ENCODE data around the gene VPS33A.
A peak's percentile ranks its signal among the peaks of the same experiment; 100 is the strongest.

VPS33A gene

DNA sequence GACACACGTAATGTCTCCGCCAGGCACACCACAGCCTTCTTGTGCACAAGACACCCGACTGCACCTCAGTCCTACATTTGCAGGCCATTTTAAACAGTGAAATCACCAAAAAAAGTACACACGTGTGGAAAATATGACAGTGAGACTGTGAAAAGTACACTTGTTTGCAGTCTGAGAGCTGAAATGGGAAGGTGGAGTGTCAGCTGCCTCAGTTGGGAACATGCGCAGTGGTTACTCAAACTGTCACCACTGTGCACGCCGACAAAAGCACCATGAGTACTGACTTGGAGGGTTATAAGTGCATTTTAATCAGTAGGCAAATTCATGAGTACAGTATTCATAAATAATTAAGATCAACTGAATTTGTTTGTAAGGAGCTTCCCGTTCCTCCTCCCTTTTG is 15.8 kb downstream of the VPS33A start:
- DNase-seq (ENCODE audit: low spot score), result no peak

DNA sequence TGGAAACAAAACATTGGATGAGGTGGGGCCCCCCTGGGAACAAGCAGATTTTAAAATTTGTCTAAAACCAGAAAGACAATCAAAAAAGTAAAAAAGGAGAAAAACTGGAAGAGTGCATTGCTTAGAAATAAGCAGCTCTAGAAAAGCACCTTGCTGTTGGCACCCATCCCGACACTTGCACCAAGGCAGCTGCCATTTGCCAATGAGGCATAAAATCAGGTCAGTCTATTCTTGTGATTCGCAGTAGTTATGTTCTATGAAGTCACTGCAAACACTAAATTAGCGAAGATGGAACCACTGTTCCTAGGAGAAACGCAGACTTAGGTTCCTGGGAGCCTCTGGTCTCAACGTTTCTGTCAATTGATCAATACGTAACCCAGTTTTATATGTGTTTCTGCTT is 16.2 kb downstream of the VPS33A start:
- no peak for DNase-seq (ENCODE audit: low spot score)

DNA sequence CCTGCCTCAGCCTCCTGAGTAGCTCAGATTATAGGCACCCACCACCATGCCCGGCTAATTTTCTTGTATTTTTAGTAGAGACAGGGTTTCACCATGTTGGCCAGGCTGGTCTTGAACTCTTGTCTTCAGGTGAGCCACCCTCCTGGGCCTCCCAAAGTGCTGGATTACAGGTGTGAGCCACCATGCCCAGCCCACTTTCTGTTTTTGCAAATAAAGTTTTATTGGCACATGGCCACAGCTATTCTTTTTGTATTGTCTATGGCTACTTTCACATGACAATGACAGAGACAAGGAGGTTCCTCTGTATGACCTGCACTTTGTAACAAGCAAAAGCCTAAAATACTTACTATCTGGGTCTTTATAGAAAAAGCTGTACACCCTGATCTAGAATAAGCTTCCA is 20.7 kb downstream of the VPS33A start:
- DNase-seq (ENCODE audit: low spot score), result no peak

DNA sequence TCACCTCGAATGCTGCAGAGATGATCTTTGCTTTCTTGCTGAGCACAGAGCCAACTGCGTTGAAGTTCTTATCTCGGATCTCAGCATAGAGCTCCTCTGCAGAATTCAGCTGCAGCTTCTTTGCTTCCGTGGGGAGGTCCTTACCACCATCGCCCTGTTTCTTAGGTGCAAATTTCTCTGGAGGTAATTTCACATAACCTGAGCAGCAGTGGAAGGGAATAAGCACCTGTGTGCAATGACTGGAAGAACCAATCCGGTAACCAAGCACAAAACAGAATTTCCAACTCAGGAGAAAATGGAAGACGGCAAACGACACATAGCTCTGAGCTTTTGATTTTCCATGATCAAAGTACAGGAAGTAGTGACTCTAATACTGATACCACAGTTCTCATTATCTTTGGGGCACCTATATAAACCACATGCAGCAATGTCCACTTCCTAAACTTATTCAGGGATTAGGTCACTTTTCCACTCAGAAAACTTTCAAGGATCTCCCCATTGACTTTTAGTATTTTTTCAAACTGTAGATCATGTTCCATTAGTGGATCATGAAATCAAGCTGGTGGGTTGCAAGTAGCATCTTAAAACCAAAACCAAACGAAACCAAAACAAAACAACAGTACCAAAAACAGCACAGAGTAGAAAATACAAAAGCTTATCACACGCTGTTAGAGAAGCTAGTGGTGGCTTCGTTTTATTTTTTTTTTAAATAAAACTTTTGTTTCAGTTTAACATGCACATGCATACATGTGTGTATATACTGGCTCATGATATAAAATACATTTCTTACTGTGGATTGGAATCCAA is 21.5 kb downstream of the VPS33A start:
- no peak for DNase-seq (ENCODE audit: low spot score)

DNA sequence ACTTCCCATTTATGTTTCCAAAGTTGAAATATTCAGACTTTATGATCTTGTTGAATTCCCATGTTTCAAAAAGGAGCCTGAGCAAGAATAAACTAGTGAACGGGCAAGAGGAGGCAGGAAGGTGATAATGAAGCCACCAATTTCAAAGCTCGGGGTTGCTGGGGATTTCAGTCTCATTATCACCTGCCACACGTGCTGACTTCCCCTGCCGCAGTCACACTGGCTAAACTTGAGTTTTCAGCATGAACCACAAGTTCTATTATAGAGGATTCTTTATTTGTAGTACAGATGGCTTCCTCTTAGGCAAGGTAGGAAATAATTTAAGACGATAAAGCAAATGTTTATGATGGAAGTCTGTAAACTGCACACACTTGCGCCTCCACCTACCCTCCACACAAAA is 22.3 kb downstream of the VPS33A start:
- no peak for DNase-seq (ENCODE audit: low spot score)

DNA sequence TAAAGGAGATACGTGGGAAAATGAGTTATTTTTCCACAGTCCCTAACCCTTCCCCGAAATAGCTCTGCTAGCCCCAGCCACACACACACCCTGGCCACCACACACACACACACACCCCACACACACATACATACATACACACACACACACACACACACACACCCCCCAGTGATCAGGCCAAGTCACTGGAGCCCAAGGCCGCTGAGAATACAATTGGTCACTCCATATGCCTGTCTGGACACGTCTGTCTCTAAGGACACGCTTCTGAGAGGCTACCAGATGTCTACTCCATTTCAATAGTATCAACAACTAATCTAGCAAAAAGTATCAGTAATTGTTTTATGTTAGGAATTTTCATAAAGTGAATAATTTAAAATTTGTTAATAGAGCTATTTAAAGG is 27.4 kb downstream of the VPS33A start:
- no peak for DNase-seq (ENCODE audit: low spot score)

DNA sequence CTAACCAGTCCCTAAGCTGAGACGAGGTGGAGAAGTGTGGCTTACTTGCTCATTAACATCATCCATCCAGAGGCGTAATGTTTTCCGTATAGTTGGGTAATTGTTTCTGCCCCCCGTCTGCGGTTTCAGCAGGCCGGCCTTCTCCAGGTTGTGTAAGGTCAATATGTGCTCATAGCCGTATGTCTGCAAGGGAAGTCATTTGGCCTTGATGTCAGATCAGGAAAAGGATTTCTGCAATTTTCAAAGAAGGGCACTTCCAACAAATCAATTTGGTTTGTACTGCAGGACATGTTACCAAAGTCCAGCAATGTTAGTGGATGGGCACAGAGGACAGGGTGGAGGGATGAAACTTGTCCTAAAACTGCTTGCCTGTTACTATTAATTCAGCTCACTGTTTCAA is 30.6 kb downstream of the VPS33A start:
- DNase-seq (ENCODE audit: low spot score), result no peak

DNA sequence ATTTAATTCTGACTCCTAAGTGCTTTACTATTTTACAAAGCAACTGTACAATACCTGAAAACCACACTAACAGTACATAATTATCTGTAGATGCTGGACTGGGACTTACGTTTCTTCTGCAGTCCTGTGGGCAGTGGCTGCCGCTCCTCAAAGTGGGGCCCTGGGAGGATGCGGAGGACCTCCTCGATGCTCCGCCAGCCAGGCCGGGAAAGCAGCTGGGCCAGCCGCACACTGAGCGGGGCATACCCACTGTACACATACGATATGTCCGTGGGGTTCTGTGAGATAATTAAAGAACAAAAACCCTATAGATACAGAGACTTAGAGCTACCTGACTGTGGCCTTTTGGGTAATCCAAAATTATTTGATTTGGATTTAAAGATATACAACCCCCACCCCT is 33.6 kb downstream of the VPS33A start:
- DNase-seq (ENCODE audit: low spot score), result no peak

DNA sequence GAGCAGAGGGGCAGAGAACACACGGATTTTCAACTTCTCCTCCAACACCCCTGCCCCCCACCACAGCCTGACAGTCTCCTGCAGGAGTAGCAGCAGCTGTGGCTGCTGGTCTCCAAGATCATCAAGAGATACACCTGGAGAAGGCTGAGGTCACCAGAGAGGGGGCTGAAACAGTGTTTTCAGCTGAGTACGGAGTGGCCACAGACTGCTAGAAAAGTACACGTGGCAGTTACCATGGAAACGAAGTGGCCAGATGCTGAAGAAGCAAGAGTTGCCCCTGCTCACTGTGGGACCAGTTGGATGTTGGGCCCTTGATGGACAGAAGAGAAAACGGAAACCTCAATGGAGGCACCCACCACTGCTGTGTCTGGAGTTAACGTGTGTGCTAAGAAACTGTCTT is 35.5 kb downstream of the VPS33A start:
- DNase-seq (ENCODE audit: low spot score), result no peak

DNA sequence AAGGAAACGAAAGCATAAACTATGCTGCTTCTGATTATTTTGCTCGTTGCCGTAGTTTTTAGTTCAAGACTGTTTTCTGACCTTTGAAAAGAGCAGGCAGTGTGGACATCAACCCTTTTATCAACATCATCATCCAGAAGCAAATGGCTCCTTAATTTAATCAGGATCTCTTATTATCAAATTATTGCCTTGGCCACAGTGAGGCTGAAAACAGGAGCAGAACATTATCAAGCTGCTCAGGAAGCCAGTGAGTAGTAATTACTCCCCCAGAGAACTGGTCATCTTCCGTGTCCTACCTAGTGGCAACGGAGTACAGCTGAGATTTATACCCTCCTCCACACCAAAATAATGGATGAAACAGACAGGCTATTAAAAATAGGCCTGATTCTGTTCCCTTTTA is 38.2 kb downstream of the VPS33A start:
- DNase-seq (ENCODE audit: low spot score), result no peak

DNA sequence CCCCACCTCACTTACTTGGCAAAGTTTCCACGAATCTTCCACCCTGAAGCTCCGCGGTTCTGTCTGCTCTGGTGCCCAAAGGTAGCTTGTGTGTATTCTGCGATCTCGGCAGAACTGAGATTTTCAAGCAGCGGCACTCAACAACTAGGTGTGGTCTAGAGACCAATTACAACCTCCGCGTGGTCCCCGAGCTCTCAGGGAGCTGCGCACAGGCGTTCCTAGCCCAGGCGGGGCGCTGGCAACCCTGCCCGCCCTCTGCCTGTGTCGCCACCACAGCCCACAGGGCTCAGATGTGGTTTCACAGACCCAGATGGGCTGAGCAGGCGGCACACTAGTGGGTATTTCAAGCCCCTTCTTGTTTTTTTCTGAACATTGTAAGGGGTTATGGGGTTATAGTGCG is 39.0 kb downstream of the VPS33A start:
- no peak for DNase-seq (ENCODE audit: low spot score)

DNA sequence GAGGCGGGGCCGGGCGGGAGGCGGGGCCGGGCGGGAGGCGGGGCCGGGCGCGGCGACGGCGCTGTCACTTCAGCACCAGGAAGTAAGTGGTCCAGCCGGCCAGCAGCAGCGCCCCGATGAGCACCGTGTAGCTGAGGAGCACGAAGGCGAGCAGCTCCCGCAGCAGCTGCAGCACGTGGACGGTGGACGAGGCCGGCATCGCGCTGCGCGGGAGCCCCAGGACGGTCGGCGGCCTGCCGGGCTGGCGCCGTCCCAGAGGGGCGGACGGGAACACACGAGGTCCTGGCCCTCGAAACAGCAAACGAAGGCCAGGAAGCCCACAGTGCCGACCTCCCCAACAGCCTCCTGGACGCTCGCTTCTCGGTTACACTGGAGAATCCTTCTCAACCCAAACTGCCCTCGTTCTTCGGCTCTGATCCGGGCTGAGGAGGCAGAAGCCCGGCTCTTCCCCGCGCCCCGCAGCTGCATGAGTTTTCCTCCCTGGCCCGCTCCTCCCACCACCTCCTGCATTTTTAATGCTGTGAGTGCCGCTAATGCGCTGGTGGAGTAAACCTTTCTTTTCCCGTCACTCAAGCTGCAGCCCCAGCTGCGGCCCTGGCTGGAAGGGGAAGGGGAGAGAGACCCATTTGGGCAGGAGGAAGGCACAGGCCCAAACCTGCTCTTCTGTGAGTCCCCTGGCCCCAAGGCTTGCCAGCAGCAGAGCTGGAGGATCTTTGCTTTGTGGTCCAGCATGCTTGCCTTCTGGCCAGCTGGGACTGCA is 39.7 kb downstream of the VPS33A start:
- DNase-seq (ENCODE audit: low spot score), result peak; percentile 94

DNA sequence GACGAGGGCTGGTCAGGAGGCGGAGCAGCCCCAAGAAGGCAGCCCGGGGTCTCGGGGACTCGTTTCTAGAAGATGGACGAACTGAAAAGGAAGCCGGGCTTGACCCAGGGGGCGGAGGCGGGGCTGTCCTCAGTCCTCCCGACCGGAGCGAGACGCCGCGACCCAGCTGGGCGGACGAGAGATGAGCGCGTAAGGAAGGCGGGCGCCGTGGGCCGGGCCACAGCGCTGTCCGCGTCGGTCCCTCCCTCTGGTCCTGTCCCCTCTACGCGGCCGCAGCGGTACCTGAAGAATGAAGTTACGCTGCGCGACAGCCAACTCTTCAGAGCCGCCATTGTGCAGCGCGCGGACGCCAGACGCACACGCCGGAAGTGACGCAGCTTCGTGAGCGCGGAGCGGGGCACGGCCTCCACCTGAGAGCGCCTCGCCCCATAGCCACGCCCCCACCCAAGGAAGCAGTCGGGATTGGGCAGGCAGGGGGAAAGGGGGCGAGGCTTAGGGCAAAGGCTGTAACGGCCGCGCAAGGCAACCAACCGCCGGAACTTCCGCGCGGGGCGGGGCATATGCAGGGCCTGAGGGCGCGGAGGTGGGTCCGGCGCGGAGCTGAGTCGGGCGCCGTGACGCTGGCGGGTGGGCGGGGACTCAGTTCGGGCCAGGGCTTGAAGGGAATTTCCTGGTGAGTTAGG is 40.5 kb downstream of the VPS33A start, which contains the start of gene DIABLO:
Gene DIABLO, minus strand, starts transcription at position 370 of the 683 bp plus-strand sequence. Its CDS starts 38 bp downstream, at position 332.
- DNase-seq (ENCODE audit: low spot score), result peak; percentile 97

DNA sequence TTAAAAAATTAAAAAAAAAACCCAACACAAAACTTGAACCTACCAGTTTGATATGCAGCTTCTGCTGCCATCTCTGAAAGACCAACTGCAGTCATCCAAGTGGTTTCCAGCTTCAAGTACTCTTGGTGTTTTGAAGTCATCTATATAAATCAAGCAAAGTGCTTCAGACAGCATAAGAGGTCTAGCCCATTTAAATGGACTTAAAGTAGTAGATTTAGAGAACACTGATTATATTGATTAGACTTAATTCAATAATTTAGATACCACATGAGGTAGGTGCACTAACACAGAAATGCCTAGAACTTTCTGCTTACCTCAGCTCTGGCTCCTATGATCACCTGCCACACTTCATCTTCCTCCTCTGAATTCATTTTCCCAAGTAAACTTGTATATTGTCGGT is 49.8 kb downstream of the VPS33A start:
- DNase-seq (ENCODE audit: low spot score), result no peak

DNA sequence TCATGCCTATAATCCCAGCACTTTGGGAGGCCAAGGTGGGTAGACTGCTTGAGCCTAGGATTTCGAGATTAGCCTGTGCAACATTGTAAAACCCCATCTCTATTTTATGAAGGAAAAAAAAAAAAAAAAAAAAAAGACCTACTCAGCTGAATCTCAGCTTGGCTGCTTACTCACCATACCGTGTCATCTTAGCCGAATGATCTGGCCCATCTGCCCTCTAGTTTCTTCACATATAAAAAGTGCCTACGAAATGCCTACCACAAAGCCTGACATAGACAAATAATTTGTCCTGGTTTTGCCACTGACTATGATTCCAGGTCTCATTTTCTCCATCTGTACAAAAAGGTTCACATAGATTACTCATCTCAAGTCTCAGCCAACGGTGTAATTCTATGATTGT is 50.5 kb downstream of the VPS33A start:
- DNase-seq (ENCODE audit: low spot score), result no peak

DNA sequence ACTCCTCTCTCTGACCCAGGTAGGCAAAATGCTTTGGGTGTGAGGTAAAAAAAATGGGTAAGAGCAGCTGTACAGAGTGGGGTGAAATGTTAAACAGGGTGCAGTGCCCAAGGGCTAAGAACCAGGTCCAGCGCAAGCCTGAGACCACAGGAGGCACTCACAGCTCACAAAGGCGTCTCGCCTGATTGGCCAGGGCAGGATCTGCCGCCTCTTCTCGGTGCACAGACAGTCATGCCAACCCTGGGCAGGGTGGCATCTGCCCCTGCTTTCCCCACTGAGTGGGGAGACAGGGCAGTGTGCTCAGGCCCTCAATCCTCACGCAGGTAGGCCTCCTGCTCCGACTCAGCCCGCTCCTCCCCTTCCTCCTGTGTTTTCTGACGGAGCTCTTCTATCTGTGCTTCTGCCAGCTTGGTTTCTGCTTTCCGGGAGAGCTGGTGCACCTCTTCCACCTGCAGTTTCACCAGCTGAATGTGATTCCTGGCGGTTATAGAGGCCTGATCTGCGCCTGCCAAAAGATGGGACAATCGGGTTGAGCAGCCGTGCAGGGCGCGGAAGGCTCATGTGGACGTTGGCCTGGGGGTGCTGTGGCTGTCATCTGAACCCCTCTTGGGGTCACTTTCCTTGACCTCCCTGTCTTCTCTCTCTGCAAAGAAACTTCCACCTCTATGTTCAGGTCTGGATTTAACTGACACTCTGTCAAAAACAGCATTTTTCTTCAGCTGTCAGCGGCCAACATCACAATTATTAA is 58.0 kb downstream of the VPS33A start:
- no peak for DNase-seq (ENCODE audit: low spot score)

DNA sequence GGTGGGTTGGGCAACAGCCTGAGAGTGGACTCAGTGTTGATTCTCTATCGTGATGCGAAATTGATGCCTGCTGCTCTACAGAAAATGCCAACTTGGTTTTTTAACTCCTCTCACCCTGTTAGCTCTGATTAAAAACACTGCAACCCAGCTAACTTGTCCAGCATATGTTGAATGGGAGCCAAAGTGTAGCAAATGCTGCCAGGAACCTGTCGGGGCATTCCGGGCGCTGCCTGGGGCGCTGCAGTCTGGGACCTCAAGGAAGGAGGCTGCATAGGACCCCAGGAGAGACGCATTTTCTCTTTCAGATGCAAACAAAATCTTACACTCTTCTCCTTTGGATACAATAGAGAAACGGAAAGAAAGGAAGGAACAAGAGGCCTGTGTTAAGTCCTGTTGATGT is 58.9 kb downstream of the VPS33A start:
- DNase-seq (ENCODE audit: low spot score), result no peak

DNA sequence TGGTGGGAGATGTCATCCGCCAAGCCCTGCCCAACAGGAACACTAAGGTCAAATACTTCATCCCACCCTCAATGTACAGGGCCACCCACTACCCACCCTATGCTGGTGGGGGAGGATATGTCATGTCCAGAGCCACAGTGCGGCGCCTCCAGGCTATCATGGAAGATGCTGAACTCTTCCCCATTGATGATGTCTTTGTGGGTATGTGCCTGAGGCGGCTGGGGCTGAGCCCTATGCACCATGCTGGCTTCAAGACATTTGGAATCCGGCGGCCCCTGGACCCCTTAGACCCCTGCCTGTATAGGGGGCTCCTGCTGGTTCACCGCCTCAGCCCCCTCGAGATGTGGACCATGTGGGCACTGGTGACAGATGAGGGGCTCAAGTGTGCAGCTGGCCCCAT is 59.3 kb downstream of the VPS33A start:
- no peak for DNase-seq (ENCODE audit: low spot score)

DNA sequence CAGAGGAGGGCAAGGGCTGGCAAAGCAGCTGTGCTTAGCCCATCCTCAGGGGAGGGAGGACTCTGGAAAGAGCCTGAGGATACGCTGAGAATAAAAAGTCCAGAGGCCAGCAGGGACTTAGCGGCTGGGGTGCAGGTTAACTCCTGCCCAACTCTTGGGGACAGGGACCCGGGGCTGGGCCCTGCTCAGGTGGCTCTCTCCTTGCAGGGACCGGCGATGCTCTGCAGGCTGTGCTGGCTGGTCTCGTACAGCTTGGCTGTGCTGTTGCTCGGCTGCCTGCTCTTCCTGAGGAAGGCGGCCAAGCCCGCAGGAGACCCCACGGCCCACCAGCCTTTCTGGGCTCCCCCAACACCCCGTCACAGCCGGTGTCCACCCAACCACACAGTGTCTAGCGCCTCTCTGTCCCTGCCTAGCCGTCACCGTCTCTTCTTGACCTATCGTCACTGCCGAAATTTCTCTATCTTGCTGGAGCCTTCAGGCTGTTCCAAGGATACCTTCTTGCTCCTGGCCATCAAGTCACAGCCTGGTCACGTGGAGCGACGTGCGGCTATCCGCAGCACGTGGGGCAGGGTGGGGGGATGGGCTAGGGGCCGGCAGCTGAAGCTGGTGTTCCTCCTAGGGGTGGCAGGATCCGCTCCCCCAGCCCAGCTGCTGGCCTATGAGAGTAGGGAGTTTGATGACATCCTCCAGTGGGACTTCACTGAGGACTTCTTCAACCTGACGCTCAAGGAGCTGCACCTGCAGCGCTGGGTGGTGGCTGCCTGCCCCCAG is 60.0 kb downstream of the VPS33A start:
- DNase-seq (ENCODE audit: low spot score), result no peak

DNA sequence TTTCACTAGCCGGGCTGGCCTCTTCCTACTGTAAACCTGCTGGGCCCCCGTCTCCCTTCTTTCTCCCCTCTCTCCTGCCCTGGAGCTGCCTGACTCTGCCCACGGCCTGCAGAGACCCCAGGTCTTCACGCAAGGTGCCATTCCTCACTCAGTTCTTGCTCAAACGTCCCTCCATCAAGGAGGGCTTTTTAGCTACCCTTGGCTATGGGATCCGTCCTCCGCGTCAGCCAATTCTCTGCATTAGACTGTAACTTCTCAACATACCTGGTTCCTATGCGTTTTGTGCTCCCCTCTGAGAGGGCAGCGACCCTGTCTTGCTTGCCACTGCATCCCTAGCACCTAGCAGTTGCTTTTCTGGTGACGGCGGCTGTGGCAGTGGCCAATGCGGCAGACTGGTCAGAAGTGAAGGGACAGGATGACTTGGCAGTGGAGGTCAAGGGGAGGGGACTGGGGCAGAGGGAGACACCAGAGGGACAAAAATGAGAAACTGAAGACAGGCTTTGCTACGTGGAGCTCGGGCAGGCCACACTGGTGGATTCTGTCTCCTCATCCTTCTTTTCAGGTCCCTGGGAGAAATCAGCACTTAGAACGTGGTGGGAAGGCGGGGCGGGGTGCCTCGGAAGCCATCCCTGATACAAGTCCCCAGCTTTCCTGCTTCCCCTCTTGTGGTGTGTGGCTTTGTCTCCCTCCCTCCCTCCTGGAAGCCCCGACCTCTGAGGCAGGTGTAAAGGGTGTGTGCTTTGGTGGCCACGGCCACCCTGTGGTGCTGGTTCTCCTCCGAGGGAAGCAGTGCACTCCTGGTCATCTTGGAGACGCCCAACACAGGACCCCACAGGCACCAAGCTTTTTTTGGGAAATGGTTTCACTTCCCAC is 61.0 kb downstream of the VPS33A start:
- no peak for DNase-seq (ENCODE audit: low spot score)

All from iPS-NIHi11 (cell line).